K562 (cell line): Measurements from ENCODE around the gene KCNK7. TPM values are rescaled to one million over a fixed set of nuclear protein-coding genes. Genes with fewer than 3 reads are reported as not detected.
A peak's percentile ranks its signal among the peaks of the same experiment; 100 is the strongest.

ENCODE experiments used
- CBX2 ChIP-seq: fragments of 200-600 bp; sonication (generic); IDR thresholded peaks from one replicate; pipeline ENCODE4 v1.6.1; 2012; ENCODE audit warnings: mild to moderate bottlenecking, low read length, inconsistent platforms; ENCODE audit not compliant: insufficient read depth, poor library complexity, severe bottlenecking
- MAX ChIP-seq: sonication (generic); formaldehyde crosslinking; IDR thresholded peaks from 2 replicates; pipeline ENCODE4 v1.9.0; 2022; ENCODE audit warnings: mild to moderate bottlenecking, missing genetic modification reagents
- MXI1 ChIP-seq: IDR thresholded peaks from 2 replicates; pipeline ENCODE4 v1.6.1; 2011; ENCODE audit warnings: low read depth, mild to moderate bottlenecking, improper control_type of control experiment, low read length
- PHB2 ChIP-seq: fragments of 450-650 bp; IDR thresholded peaks from 2 replicates; pipeline ENCODE4 v1.6.1; 2017; ENCODE audit warnings: low read depth
- SP2 ChIP-seq: IDR thresholded peaks from 2 replicates; pipeline ENCODE4 v1.6.1; 2011; ENCODE audit warnings: mild to moderate bottlenecking, low read depth, low read length, moderate library complexity; ENCODE audit not compliant: poor library complexity, severe bottlenecking; ENCODE audit errors: extremely low read depth
- ZMIZ1 ChIP-seq, 2 experiments: fragments of 150-350 bp in 1 of 2; IDR thresholded peaks; 2 replicates each; pipeline ENCODE4 v1.6.1; 2012 to 2016; ENCODE audit warnings: low read depth in 2 of 2, low read length in 2 of 2, mild to moderate bottlenecking in 1 of 2, moderate library complexity in 1 of 2
- ZNF507 ChIP-seq: conservative IDR thresholded peaks from 2 replicates; pipeline ENCODE4 v1.6.1; 2017; ENCODE audit warnings: missing genetic modification characterization, missing compliant biosample characterization
- ZNF609 ChIP-seq: sonication (generic); formaldehyde crosslinking; IDR thresholded peaks from 2 replicates; pipeline ENCODE4 v1.8.1; 2023; ENCODE audit warnings: missing genetic modification reagents, mild to moderate bottlenecking, borderline replicate concordance
- ZNF639 ChIP-seq, 2 experiments: fragments of 200-800 bp in 1 of 2; sonication (Bioruptor generic) in 1 of 2; sonication (generic) in 1 of 2; formaldehyde crosslinking in 1 of 2; IDR thresholded peaks in 1 of 2; conservative IDR thresholded peaks in 1 of 2; 2 replicates each; pipeline versions ENCODE4 v1.5.0 to v1.6.1; 2016 to 2020; ENCODE audit warnings: missing compliant biosample characterization in 1 of 2, missing genetic modification characterization in 1 of 2, missing genetic modification reagents in 1 of 2
- polyA plus RNA-seq, 8 experiments: library from polyadenylated mRNA; depleted of rRNA in 4 of 8; stranded (reverse) in 5 of 8; unstranded in 3 of 8; fragments of >200 nt; fragmentation: Nextera tagmentation in 2 of 8; fragmentation: Illumina TruSeq in 1 of 8; extraction: Ambion mirVana in 2 of 8; extraction: Trizol in 1 of 8; gene quantifications; 2 replicates each; pipeline versions ENCODE4 v1.2.1 to v1.2.3, GENCODE V29; 2011 to 2014; ENCODE audit warnings: inconsistent platforms in 1 of 8, missing spikeins in 1 of 8
- total RNA-seq, 7 experiments: library from RNA; depleted of rRNA in 6 of 7; stranded (reverse); fragments of >200 nt in 6 of 7; fragmentation: Illumina TruSeq in 2 of 7; extraction: Trizol in 2 of 7; gene quantifications; 2 replicates each; pipeline versions ENCODE4 v1.2.1 to v1.2.3, GENCODE V29; 2011 to 2021; ENCODE audit warnings: low replicate concordance in 1 of 7
- TF ChIP-seq, protein P1 (sequence below): fragments of 250-450 bp; sonication (Bioruptor Pico); IDR thresholded peaks from 2 replicates; pipeline ENCODE4 v1.8.0; 2022; ENCODE audit warnings: inconsistent platforms, mild to moderate bottlenecking, moderate library complexity, borderline replicate concordance

The KCNK7 gene
- total and polyA plus RNA-seq, 9 of the 15 experiments (the other 6 are each of a cell fraction or from before 2014, with no cell fraction given): 0.07 to 0.40 TPM; not detected in 7

DNA sequence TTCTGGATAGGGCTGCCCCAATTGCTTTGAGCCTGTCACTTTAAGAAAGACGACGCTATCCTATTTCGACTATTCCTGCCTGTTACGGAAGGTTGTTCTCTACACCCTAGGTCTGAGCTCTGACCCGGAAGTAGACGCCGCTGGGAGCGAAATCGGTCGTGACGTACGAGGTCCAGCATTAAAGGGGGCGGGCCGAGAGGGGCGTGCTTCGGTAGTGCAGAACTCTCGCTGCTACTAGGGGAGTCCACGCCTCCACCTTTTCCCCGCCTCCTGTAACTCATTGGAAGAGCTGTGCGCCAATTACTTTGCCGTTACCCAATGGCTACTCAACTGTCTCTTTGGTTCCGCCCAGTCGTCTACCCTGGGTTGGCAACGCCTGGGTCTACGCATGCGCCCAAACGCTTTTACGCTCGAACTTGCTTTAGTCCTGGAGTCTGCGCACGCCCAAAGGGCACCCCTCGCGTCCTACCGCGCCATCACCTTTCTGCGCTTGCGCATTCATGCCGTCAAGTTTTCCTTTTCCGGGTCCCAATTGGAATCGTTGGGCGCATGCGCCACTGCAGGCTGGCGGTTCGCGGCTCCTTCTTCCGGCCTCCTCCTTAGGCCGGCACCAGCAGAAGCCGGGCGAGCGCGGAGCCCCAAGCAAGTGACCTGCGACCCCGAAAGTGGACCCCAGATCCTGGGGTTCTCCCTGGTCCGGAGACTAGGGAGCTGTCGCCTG is 19.8 kb upstream of the KCNK7 start, which contains the start of gene PCNX3 (continued):
- no peak for TF ChIP-seq MAX (CRISPR knock-in tag)
- TF ChIP-seq, protein P1, sequence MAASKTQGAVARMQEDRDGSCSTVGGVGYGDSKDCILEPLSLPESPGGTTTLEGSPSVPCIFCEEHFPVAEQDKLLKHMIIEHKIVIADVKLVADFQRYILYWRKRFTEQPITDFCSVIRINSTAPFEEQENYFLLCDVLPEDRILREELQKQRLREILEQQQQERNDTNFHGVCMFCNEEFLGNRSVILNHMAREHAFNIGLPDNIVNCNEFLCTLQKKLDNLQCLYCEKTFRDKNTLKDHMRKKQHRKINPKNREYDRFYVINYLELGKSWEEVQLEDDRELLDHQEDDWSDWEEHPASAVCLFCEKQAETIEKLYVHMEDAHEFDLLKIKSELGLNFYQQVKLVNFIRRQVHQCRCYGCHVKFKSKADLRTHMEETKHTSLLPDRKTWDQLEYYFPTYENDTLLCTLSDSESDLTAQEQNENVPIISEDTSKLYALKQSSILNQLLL (CRISPR knock-in tag): no peak
- TF ChIP-seq PHB2: no peak
- TF ChIP-seq MXI1: peak; percentile 85
- peak in 1 of 2 experiments; percentile 95; a peak in 2 of 4 replicates for TF ChIP-seq ZMIZ1 (IDR thresholded peaks at IDR 0.05; ENCODE audit: low read depth in 2 of 2, low read length in 2 of 2)
- no peak for TF ChIP-seq CBX2
- peak in 1 of 2 experiments; percentile 97; a peak in 2 of 4 replicates for TF ChIP-seq ZNF639 (CRISPR knock-in tag; conservative IDR thresholded peaks at IDR 0.05 in 1 of 2, IDR thresholded peaks at IDR 0.05 in 1 of 2)
- peak; percentile 82 for TF ChIP-seq SP2
- no peak for TF ChIP-seq ZNF507 (tag)
- no peak for TF ChIP-seq ZNF609 (CRISPR knock-in tag)
